Fibroblast of gingiva (primary cell): Measurements from ENCODE around the gene METTL26.

Experiments
- DNase-seq: peaks from one replicate; pipeline ENCODE4 v3.0.0-alpha.2; 2011; ENCODE audit warnings: low read depth

METTL26 gene

DNA sequence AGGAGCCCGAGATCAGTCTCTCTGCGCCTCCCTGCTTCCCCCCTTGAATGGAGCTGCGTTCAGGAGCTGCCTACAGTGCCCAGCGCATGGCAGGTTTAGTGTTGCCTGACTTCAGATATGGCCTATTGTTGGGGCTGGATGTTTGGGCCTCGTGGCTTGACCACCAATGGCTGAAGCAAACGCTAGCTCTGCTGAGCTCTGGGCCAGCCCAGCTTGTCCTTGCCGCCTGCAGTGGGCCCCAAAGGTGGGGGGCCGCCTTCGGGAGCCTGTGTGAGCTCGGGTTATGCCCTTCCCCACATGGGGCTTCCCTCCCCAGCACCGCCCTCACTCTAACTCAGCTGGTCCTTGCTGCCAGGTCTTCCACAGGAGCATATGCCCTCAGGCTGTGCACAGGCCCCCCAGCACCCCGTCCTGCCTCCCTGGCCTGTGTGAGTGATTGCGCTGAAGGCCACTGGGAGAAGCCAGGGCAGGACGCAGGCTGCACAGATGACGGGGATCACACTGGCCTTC lies 2.0 kb upstream of the METTL26 start:
- no peak for DNase-seq

DNA sequence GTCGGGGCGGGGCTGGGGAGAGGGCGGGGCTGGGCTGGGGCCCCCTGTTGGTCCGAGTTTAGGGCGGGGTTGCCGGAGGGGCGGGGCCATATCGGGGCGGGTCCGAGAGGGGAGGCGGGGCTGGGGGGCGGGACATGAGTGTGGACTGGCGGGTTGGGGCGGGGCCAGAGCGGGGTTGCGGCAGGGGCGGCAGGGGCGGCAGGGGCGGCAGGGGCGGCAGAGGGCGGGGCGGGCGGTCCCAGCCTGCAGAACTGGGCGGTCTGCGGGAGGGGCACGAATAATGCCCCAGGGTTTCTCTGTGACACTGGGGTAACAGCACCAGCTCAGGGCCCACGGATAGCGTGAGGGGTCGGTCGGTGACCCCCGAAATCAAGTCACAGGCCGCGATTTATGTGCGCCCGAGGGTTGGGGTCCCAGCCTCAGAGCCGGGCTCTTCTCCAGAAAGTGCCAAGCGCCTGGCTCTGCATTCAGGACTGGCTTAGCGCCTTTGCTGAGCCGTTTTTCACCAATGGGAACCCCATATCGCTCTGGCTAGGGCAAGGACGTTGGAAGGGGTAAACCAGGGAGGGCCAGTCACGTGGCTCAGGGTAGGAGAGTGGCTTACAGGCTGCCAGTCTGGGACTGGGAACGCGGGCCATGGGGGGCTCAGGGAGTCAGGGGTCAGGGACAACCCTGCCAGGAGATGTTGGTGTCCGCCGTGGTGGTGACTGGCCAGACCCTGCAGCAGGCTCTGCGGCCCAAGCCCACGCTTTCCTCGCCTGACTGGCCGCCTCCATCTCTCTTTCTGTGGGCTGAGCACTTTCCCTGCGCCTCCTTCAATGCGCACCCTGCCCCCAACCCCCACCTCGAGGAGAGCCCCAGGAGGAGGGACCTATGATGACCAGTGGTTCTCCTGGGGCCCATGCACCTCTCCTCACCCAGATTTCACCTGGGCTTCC lies 1.2 kb upstream of the METTL26 start:
- peak; percentile 88 for DNase-seq

DNA sequence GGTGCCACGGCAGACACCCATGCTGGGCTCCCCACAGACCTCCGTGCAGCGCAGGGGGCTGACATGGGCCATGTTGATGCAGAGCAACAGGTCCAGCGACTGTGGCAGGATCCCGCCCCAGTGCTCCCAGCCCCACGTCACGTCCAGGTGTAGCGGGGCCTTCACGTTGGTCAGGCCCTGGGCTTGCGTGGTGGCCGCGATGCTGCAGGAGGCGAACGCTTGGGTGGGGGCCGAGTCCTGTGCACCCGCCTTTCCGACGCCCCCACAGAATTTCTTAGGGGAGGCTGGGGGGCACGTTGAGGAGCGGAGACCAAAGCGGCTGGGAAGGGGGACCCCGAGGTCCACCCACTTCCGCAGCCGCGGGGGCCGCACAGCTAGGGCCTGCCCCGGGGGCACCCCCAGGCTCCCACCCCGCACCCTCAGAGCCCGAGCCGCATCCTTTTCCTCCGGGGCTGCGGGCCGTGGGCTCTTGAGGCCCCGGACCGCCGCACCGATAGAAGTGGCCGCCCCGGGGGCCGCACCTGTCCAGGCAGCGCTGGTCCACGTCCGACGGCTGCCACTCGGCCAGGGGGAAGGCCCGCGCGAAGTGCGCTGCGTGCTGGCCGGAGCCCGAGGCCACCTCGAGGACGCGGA lies 416 bp downstream of the METTL26 start:
- DNase-seq = no peak

DNA sequence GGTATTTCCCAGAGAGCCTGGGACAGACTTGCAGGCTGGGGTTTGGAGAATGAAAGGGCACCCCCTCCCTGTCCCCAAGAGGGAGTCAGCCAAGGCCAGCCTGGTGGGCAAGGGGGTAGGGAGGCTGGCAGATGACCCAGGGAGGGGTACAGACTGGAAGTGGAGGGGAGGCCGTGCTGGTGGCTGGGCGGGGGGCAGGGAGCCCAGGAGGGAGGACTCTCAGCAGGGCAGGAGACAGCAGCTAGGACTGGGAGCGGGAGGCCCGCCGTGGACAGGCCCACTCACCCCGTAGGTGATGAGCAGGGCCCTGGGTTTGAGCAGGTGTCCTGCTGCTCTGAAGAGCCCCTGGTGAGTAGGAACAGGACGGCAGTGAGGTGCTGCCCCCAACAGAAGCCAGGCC lies 1.1 kb downstream of the METTL26 start:
- no peak for DNase-seq

DNA sequence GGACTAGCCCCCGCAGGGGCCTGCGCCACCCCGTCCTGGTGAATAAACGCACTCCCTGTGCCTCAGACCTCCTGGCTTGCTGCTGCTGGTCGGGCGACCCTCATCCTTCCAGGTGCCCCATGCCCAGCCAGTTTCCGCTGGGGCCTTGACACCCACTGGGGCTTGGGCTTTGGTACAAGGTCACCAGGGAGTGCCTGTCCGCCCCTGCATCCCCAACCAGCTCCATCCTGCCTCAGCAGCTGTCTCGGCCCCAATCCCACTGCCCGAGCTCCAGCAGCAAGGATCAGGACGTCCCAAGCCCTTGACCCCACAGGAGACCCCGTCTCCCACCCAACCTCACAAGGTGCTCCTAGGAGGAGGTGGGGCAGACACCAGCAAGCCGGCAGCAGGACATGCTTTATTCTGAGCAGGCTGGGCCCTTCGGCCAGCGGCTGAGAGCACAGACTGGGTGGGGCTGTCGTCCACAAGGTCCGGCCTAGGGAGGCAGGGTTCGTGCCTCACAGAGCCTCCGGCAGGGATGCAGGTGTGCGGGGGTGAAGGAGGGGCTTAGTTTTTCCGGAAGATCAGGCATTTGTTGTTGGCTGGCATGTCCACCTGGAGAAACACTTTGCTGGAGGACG lies 1.9 kb downstream of the METTL26 start:
- no peak for DNase-seq

DNA sequence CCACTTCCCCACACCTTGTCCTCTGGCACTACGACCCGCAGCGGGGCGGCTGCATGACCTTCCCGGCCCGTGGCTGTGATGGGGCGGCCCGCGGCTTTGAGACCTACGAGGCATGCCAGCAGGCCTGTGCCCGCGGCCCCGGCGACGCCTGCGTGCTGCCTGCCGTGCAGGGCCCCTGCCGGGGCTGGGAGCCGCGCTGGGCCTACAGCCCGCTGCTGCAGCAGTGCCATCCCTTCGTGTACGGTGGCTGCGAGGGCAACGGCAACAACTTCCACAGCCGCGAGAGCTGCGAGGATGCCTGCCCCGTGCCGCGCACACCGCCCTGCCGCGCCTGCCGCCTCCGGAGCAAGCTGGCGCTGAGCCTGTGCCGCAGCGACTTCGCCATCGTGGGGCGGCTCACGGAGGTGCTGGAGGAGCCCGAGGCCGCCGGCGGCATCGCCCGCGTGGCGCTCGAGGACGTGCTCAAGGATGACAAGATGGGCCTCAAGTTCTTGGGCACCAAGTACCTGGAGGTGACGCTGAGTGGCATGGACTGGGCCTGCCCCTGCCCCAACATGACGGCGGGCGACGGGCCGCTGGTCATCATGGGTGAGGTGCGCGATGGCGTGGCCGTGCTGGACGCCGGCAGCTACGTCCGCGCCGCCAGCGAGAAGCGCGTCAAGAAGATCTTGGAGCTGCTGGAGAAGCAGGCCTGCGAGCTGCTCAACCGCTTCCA lies 2.6 kb downstream of the METTL26 start:
- no peak for DNase-seq

DNA sequence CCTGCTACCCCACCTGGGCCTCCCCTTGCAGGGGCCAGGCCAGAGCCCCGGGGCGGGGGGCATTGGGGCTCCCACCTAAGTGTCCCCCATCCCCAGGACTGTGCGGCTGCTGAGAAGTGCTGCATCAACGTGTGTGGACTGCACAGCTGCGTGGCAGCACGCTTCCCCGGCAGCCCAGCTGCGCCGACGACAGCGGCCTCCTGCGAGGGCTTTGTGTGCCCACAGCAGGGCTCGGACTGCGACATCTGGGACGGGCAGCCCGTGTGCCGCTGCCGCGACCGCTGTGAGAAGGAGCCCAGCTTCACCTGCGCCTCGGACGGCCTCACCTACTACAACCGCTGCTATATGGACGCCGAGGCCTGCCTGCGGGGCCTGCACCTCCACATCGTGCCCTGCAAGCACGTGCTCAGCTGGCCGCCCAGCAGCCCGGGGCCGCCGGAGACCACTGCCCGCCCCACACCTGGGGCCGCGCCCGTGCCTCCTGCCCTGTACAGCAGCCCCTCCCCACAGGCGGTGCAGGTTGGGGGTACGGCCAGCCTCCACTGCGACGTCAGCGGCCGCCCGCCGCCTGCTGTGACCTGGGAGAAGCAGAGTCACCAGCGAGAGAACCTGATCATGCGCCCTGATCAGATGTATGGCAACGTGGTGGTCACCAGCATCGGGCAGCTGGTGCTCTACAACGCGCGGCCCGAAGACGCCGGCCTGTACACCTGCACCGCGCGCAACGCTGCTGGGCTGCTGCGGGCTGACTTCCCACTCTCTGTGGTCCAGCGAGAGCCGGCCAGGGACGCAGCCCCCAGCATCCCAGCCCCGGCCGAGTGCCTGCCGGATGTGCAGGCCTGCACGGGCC lies 3.4 kb downstream of the METTL26 start:
- DNase-seq = no peak

DNA sequence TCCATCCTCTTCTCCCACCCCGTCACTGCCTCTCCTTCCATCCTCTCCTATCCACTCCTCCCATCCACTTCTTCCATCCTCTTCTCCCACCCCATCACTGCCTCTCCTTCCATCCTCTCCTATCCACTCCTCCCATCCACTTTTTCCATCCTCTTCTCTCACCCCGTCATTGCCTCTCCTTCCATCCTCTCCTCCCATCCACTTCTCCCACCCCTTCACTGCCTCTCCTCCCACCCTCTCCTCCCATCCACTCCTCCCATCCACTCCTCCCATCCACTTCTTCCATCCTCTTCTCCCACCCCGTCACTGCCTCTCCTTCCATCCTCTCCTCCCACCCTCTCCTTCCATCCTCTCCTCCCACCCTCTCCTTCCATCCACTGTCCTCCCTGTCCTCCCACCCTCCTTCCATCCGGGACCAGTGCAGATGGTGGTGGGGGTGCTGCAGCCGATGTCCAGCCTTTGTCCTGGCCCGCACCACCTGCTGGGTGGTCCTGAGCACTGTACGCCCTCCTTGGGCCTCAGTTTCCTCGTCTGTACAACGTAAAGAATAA lies 4.2 kb downstream of the METTL26 start:
- no peak for DNase-seq

DNA sequence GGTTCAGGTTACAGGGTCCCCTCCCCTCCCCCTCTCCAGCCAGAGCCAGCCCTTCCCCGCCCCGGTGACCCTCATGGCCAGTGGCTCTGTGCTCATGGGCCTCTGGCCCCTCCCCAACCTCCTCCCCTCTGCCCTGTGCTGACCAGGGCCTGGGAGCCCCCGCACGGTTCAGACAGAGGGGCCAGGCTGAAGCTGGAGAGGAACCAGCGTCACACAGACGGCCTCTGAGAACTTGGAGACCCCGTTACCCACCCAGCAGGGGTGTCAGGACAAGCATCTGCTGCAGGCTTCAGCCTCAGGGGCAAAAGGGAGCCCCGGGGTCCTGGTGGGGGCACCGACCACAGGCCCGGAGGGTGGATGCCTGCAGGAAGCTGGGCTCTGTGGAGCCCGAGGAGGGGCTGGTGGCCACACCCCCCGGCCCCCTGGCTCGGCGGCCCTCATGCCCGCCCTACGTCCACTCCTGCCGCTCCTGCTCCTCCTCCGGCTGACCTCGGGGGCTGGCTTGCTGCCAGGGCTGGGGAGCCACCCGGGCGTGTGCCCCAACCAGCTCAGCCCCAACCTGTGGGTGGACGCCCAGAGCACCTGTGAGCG lies 5.2 kb downstream of the METTL26 start, which contains the start of gene WFIKKN1:
Gene WFIKKN1 (plus strand): TSS at position 171 of the 591 bp plus-strand sequence. CDS start 269 bp downstream, at position 440.
- no peak for DNase-seq

DNA sequence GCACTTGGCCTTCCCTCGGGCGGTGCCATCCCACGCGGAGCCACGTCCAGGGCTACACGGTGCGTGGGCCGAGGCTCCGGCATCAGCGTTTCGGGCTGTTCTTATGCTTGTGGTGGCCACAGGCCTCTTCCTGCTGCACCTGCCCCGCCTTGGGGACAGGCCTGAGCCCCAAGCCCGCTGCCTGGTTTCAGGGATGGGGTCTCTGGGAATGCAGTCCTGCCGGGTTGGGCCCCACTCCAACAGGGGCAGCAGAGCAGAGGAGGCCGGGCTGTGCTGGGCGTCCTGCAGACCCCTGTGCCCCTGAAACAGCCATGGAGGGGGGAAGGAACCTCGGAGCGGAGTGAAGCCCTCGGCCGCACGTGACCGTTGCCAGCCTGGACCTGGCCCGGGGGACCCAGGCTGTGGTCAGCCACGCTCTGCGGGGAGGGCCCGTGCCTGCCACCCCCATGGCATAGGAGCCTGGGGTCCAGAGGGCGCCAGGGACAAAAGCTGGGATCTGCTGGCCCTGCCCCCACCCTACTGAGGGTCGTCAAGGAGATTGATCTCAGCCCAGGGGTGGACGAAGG lies 5.8 kb downstream of the METTL26 start:
- no peak for DNase-seq

DNA sequence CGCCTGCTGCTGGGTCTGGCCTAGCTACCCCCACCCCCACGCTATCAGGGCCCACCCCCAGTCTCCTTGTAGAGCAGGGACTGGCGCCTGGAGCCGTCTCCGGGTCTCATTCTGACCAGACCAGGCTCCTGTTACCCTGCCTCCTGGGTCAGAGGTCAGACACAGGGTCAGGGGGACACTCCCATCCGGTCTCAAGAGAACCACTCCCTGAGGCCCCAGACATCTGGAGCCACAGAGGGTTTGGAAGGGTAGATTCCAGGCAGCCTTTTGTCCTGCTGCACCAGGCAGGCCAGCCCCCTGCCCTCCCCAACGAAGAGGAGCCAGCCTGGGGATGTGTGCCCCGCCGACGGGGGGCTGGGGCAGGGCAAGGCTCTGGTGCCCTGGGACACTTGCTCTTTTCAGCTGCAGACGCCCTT lies 6.3 kb downstream of the METTL26 start:
- no peak for DNase-seq

DNA sequence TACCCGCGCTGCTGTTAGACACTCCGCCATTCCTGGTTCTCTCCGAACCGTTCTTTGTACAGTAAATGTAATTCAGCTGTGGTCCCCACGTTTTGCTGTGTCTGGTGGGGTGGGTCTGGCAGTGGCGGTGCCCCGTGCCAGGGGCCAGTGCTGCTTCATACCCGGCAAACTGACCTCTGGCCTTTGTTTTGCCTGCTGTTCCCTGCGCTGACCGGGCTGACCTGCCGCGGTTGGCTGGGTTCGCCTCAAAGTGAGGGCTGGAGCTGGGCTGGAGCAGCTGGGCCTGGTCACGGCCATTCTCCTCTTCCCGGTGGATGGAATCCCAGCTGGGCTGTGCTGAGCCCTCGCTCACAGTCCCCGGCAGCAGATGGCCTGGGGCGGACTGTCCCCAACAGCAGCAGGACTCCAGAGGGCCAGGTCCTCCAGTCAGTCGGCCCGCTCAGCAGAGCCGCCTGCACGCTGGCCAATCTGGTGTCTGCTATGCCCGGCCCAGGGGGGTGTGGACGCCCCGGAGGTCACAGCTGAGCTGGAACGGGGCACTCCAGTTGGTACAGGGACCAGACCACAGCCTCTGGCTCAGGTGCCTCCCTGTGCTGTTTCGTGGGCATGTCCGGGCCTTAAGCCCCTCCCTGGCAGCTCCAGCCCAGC lies 6.8 kb downstream of the METTL26 start:
- DNase-seq = no peak

DNA sequence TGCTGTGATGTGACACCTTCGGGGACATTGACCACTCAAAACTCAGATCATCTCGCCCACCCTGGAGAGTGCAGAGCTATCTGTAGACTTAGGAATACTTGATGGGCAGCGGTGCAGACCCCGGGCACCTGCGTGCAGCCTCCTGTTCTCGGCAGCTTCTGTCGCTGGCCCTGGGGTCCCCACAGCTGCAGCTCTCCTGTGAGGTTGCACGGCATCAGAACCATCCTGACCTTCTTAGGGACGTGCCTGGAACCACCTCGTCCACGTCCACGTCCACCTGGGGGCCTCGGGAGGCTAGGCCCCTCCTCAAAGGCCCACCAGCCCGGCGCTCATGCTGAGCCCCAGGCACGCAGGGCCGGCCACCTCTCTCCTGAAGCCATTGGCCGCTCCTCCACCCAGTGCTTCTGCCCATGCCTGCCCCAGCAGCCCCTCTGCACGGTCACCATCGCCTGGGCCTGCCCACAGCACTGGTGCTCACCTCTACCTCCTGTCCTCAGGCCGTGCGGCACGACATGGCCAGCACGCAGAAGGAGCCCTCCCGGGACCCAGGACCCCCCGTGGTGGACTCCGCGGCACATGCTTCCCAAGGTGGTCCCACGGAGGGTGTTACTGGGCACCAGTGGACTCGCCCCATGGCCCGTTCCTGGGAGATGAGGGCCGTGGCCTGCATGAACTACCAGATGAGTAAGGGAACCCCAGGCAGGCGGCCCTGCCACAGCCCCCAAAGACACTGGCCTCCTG lies 7.6 kb downstream of the METTL26 start:
- DNase-seq = no peak

DNA sequence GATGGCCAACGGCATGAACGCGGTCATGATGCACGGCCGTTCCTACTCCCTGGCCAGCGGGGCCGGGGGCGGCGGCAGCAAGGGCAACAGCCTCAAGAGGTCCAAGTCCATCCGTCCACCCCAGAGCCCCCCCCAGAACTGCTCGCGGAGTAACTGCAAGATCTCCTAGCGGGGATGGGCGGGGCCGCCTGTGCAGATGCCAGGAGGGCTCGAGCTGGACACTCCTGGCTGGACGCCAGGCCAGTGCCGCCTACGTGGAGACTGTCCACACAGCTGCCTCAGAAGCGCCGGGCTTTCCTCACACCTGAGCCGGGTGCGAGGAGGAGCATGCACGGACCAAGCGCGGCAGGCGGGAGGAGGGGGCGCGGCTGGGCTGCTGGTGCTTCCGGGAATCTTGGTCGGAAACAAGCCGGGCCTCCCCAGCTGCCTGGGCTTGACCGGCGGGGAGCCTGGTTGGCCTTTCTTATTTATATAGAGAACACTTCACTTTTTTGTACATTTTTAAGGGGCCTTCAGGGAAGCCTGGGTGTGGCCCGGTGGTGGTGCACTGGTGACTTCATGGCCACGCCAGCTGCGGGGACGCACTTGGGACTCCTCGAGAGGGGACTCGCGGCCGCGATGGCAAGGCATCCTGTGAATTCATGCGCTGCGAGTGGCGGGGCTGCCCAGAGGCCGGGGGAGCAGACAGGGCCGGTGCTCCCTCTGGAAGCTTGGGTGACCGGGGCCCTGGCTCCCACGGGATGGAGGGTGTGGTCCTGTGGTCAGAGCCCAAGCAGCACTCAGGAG lies 8.5 kb downstream of the METTL26 start:
- no peak for DNase-seq

DNA sequence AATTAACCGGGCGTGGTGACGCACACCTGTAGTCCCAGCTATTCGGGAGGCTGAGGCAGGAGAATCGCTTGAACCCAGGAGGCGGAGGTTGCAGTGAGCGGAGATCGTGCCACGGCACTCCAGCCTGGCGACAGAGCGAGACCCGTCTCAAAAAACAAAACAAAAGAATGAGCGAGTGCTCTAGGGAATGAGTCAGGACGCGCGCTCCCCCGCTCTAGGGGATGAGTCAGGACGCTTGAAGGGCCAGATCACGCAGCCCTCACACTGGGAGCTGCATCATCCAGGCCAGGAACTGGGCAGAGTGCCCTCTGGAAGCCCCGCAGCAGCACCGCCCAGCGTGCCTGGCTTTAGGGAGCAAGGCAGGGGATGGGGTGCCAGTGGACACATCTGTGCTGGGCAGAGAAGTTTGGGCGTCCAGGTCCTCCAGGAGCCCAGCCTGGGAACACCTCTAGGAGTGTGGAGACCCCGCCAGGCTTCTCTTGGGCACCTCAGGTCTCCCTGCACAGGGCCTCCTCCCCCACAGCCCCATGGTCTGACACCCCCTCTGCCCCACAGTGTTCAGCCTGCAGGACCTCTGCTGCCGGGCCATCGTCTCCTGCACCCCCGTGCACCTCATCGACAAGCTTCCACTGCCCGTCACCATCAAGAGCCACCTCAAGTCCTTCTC lies 9.2 kb downstream of the METTL26 start:
- DNase-seq = peak; percentile 95

DNA sequence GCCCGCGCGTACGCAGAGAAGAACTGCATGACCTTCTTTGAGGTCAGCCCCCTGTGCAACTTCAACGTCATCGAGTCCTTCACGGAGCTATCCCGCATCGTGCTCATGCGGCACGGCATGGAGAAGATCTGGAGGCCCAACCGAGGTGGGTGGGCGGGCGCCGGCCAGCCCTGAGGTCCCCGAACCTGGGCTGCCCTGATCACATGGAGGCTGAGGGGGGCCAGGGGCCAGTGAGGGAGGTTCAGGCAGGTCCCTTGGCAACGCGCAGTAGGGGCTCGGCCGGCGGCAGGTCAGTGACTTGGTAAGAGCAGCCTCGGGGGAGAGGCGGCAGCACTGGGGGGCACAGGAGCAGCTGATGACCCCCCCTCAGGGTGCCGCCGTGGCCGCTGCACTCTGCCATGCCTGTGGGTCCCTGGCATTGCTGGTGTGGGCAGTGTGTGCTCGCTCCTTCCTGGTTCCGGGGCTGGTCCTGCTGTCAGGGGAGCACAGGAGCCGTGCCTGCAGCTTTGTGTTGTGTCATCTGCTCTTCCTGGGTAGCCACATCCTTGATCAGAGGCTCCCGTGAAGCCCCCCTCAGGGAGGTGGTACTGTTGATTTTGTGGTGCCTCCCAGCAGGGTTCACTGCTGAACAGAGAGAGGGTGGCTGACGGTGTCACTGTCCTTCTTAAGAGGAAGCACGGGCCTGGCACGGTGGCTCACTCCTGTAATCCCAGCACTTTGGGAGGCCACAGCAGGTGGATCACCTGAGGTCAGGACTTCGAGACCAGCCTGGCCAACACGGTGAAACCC lies 9.9 kb downstream of the METTL26 start:
- DNase-seq = no peak
